ENCODE data around the gene SMIM29. TPM values are rescaled to one million over a fixed set of nuclear protein-coding genes. Genes with fewer than 3 reads are reported as not detected.

The SMIM29 gene
- total and polyA plus RNA-seq, 2 experiments from 2014 or later, result 5.0 to 15.9 TPM

DNA sequence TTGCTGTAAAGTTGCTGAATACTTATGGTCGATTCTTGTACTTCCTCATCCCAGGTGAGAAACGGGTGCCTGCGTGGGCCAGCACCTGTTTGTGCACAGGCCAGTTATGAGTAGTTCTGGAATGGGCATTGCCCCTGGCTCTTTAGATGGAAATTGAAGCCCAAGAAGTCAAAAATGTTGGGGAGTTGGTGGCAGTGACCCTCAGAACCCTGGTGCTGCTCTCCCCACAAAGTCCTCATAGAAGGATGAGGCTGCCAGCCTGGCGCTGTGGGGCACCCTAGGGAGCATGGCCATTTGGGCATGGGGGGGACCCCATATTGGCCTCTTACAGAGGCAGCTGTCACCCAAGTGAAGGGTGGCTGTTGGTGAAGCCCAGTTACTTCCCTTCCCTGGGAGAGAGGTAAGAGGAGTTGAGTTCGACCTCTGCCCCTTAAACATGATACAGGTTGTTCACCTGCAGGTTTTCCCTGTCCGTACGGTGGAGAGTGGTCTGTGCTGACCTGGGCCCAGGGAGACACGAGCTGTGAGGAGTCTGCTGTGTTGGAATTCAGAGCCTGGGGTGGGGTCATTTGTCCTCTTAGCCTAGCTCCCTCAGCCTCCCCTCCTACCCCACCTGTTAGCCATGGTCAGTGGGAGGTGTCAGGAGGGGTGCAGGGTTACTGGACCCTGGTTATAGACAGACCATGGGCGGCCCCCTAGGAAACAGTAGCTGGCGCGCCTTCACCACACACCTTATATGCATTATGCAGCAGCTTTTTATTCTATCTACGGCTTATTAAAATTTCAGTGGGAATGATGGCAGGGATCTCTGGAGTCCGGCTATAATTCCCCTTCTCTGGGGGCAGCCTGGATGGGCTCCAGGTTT, 7.2 kb downstream of the SMIM29 start (continued):
- TF ChIP-seq, protein P1, sequence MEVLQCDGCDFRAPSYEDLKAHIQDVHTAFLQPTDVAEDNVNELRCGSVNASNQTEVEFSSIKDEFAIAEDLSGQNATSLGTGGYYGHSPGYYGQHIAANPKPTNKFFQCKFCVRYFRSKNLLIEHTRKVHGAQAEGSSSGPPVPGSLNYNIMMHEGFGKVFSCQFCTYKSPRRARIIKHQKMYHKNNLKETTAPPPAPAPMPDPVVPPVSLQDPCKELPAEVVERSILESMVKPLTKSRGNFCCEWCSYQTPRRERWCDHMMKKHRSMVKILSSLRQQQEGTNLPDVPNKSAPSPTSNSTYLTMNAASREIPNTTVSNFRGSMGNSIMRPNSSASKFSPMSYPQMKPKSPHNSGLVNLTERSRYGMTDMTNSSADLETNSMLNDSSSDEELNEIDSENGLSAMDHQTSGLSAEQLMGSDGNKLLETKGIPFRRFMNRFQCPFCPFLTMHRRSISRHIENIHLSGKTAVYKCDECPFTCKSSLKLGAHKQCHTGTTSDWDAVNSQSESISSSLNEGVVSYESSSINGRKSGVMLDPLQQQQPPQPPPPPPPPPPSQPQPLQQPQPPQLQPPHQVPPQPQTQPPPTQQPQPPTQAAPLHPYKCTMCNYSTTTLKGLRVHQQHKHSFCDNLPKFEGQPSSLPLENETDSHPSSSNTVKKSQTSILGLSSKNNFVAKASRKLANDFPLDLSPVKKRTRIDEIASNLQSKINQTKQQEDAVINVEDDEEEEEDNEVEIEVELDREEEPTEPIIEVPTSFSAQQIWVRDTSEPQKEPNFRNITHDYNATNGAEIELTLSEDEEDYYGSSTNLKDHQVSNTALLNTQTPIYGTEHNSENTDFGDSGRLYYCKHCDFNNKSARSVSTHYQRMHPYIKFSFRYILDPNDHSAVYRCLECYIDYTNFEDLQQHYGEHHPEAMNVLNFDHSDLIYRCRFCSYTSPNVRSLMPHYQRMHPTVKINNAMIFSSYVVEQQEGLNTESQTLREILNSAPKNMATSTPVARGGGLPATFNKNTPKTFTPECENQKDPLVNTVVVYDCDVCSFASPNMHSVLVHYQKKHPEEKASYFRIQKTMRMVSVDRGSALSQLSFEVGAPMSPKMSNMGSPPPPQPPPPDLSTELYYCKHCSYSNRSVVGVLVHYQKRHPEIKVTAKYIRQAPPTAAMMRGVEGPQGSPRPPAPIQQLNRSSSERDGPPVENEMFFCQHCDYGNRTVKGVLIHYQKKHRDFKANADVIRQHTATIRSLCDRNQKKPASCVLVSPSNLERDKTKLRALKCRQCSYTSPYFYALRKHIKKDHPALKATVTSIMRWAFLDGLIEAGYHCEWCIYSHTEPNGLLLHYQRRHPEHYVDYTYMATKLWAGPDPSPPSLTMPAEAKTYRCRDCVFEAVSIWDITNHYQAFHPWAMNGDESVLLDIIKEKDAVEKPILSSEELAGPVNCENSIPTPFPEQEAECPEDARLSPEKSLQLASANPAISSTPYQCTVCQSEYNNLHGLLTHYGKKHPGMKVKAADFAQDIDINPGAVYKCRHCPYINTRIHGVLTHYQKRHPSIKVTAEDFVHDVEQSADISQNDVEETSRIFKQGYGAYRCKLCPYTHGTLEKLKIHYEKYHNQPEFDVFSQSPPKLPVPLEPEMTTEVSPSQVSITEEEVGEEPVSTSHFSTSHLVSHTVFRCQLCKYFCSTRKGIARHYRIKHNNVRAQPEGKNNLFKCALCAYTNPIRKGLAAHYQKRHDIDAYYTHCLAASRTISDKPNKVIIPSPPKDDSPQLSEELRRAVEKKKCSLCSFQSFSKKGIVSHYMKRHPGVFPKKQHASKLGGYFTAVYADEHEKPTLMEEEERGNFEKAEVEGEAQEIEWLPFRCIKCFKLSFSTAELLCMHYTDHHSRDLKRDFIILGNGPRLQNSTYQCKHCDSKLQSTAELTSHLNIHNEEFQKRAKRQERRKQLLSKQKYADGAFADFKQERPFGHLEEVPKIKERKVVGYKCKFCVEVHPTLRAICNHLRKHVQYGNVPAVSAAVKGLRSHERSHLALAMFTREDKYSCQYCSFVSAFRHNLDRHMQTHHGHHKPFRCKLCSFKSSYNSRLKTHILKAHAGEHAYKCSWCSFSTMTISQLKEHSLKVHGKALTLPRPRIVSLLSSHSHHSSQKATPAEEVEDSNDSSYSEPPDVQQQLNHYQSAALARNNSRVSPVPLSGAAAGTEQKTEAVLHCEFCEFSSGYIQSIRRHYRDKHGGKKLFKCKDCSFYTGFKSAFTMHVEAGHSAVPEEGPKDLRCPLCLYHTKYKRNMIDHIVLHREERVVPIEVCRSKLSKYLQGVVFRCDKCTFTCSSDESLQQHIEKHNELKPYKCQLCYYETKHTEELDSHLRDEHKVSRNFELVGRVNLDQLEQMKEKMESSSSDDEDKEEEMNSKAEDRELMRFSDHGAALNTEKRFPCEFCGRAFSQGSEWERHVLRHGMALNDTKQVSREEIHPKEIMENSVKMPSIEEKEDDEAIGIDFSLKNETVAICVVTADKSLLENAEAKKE (CRISPR knock-in tag; IDR thresholded peaks at IDR 0.05), result no peak
- no peak for TF ChIP-seq ZNF331 (CRISPR knock-in tag; IDR thresholded peaks at IDR 0.05; ENCODE audit: low read depth)
- no peak for TF ChIP-seq EZH2phosphoT487 (IDR thresholded peaks at IDR 0.05; ENCODE audit: unreplicated experiment)
- TF ChIP-seq, protein P2, sequence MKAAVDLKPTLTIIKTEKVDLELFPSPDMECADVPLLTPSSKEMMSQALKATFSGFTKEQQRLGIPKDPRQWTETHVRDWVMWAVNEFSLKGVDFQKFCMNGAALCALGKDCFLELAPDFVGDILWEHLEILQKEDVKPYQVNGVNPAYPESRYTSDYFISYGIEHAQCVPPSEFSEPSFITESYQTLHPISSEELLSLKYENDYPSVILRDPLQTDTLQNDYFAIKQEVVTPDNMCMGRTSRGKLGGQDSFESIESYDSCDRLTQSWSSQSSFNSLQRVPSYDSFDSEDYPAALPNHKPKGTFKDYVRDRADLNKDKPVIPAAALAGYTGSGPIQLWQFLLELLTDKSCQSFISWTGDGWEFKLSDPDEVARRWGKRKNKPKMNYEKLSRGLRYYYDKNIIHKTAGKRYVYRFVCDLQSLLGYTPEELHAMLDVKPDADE (IDR thresholded peaks at IDR 0.05), result no peak
- TF ChIP-seq STAT1 (IDR thresholded peaks at IDR 0.05; ENCODE audit: unreplicated experiment), result no peak

Measured in GM23338 (cell line).